MV-4-11 (cell line): ENCODE measurements around the gene TMEM87B.
"Not testable (repeated sequence)": the region's sequence is repeated elsewhere in the genome, so short reads cannot be mapped to it uniquely, and the experiment has no call there.

ENCODE experiments used
- DNase-seq: peaks from one replicate; lab custom pipeline; 2025; lab: John Stamatoyannopoulos, UW

The TMEM87B gene

GRCh38 chr2:112033600-112033999, 21.5 kb upstream of the TMEM87B start:
- DNase-seq, result peak; percentile 21

GRCh38 chr2:112034924-112035323, 20.1 kb upstream of the TMEM87B start:
- no peak for DNase-seq

- DNase-seq, result no peak
Measured at GRCh38 chr2:112035786-112036185, 19.3 kb upstream of the TMEM87B start.

DNA sequence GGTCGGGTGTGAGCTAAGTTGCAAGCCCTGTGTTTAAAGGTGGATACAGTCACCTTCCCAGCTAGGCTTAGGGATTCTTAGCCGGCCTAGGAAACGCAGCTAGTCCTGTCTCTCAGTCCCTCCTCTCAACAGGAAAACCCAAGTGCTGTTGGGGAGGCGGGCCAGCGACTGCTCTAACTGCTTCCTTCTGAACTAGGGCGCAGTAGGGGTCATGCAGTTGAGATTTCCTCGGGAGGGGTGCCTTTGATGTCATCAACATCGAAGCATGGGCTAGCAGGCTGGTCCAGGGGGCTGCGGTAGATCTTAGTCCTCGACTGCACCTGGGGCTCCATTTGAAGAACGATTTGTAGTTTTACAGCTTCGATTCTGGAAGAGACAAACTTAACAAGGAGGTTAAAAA, 15.5 kb upstream of the TMEM87B start:
- not testable (repeated sequence) for DNase-seq

DNA sequence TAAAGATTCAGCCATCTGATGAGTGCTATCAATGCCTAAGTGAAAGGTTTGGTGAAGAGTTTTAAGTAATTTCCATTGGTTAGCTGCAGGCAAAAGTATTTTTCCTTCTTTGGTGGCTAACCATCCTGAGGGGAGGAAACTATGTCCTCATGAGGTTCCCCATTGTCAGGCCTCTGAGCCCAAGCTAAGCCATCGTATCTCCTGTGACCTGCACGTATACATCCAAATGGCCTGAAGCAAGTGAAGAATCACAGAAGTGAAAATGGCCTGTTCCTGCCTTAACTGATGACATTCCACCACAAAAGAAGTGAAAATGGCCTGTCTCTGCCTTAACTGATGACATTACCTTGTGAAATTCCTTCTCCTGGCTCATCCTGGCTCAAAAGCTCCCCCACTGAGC, 15.0 kb upstream of the TMEM87B start:
- peak; percentile 36 for DNase-seq

GRCh38 chr2:112041460-112041859, 13.6 kb upstream of the TMEM87B start:
- DNase-seq, result not testable (repeated sequence)

- DNase-seq, result no peak
Measured at GRCh38 chr2:112045446-112046014, 9.5 kb upstream of the TMEM87B start.

GRCh38 chr2:112046231-112046630, 8.8 kb upstream of the TMEM87B start:
- DNase-seq, result peak; percentile 11

- DNase-seq, result no peak
Measured at GRCh38 chr2:112047537-112048235, 7.4 kb upstream of the TMEM87B start.

GRCh38 chr2:112048236-112048592, 6.9 kb upstream of the TMEM87B start:
- DNase-seq, result no peak

DNA sequence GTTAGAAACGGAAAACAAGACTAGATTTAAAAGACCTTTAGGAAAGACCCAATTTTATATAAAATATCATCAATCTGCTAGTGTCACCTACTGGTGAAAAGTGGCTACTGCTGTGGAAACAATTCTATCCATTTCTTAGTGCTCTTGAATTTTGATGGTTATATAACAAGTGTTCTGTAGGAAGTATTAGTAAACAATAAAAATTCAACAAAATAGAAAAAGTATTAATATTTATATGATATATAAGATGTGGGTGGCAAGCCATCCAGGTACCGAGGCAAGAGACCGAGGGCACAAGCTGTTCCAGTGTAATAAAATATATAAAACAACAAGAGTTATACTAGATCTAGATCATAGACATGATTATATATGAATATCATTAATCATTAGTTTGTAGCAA, 6.2 kb upstream of the TMEM87B start:
- DNase-seq, result peak; percentile 50

- DNase-seq, result no peak
Measured at GRCh38 chr2:112050316-112050715, 4.8 kb upstream of the TMEM87B start.

DNA sequence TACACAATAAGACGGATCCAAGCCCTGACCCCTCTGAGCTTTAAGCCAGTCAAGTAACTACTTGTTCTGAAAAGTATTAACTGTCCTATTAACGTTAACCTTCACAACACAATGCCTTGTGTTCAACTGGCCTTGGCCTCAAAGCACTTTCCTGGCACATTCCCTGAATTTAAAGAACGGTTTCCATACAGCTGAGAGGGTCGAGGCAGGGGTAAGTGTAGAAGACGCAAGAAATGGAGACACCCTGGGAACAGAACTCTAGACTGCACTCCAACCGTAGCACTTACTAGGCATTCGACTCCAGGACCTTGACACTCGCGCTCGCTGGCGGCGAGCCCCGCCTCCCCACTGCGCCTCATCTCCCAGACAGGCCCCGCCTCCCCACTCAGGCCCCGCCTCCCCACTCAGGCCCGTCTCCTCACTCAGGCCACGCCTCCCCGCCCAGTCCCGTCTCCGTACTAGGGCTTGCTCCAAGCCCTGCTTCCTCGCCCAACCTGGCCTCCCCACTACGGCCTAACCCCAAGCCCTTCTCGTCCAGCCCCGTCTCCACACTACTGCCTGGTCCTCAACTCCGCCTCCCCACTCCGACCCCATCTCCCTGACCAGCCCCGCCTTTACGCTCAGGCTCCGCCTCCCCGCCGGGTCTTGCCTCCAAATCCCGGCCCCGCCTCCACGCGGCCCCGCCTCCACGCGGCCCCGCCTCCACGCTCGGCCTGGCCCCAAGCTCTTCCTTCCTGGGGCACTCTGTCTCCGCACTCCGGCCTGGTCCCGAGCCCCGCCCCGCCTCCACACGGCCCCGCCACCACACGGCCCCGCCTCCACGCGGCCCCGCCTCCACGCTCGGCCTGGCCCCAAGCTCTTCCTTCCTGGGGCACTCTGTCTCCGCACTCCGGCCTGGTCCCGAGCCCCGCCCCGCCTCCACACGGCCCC, 887 bp upstream of the TMEM87B start:
- peak; percentile 94 for DNase-seq

- peak; percentile 78 for DNase-seq
Measured at GRCh38 chr2:112055730-112056625, 909 bp downstream of the TMEM87B start.

GRCh38 chr2:112056626-112056987, 1.5 kb downstream of the TMEM87B start:
- DNase-seq, result no peak

- DNase-seq, result no peak
Measured at GRCh38 chr2:112059671-112060070, 4.6 kb downstream of the TMEM87B start.

DNA sequence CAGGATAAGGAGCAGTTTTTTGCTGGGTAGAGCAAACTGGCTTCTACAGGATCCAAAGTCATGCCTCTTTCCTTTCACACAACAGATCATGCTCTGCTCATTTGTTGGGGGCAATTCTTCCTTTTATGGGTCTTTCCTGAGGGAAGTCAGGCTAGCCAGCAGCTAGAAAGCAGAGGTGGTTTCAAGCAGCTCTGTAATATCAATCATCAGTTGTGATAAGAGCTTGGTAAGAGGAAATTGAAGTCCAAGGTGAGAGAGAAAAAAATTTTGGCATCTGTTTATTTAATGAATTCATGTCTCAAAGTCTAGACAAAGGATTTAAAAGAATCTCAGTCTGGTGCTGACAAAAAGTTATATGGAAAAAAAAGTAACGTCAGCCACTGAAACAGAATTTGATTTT, 6.2 kb downstream of the TMEM87B start:
- DNase-seq, result no peak

DNA sequence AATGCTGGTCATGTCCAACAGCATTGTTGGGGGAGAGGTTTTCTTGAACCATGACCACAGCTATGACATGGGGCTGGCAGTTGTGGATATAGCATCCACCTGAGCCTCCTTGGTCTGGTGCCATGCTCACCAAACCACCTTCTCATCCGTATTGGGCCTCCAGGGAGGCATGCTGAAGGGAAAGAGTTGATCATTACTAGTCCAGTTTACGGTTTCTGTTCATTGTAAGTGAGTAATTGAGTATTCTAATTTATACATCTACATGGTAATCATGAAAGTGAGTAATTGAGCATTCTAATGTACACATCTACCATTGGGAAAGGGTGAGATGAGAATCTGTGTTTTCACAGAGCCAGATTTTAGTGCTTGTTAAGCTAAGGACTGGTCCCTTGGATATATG, 6.8 kb downstream of the TMEM87B start:
- no peak for DNase-seq

GRCh38 chr2:112062894-112063293, 7.8 kb downstream of the TMEM87B start:
- no peak for DNase-seq

DNA sequence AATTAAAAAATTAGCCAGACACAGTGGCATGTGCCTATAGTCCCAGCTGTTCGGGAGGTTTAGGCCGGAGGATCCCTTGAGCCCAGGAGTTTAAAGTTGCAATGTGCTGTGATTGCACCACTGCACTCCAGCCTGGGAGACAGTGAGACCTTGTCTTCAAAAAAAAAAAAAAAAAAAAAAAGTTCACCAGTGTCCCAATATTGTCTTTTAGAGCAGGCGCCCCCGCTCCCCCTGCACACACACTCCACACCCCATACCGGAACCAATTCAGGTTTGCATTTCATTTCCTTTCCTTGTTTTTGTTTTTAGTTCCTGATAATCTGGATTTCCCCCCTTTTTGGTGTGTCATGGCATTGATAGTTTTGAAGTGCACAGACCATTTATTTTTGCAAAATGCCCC, 10.4 kb downstream of the TMEM87B start:
- no peak for DNase-seq

GRCh38 chr2:112065966-112066365, 10.9 kb downstream of the TMEM87B start:
- no peak for DNase-seq

DNA sequence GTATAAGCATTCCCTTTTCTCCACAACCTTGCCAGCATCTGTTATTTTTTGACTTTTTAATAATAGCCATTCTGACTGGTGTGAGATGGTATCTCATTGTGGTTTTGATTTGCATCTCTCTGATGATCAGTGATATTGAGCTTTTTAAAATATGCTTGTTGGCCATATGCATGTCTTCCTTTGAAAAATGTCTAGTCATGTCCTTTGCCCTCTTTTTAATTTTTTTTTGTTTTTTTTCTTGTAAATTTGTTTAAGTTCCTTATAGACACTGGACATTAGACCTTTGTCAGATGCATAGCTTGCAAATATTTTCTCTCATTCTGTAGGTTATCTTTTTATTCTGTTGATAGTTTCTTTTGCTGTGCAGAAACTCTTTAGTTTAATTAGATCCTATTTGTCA, 14.7 kb downstream of the TMEM87B start:
- DNase-seq, result not testable (repeated sequence)
